Lung (tissue), 12 donors: ENCODE data around the gene B3GLCT. TPM values are rescaled to one million over a fixed set of nuclear protein-coding genes. Genes with fewer than 3 reads are reported as not detected.
"Not testable (repeated sequence)": the region's sequence is repeated elsewhere in the genome, so short reads cannot be mapped to it uniquely, and the experiment has no call there.

Experiments used
- ATAC-seq: fragments of 200-7000 bp; cut with Tn5 transposase; one replicate; pipeline ENCODE4 v1.9.1; 2020; ENCODE audit warnings: moderate number of reproducible peaks; ENCODE audit not compliant: insufficient read depth, low FRiP score
- DNase-seq, 3 donors: peaks; one replicate each; pipeline ENCODE4 v3.0.0-alpha.2; 2013 to 2017
- H3K27ac ChIP-seq, 2 donors: one replicate each; pipeline ENCODE4 v1.5.1; 2013; ENCODE audit warnings: mild to moderate bottlenecking in 2 of 2, moderate library complexity in 2 of 2, control low read depth in 1 of 2, inconsistent platforms in 1 of 2, low read depth in 1 of 2, low read length in 1 of 2
- H3K27me3 ChIP-seq, 3 donors: one replicate each; pipeline ENCODE4 v1.5.1; 2013; ENCODE audit warnings: low read length in 2 of 3; ENCODE audit not compliant: control insufficient read depth in 3 of 3, insufficient read depth in 3 of 3
- H3K36me3 ChIP-seq, 4 donors: one replicate each; pipeline ENCODE4 v1.5.1; 2013; ENCODE audit warnings: low read length in 4 of 4, mild to moderate bottlenecking in 1 of 4, moderate library complexity in 1 of 4; ENCODE audit not compliant: control insufficient read depth in 4 of 4, insufficient read depth in 4 of 4
- H3K4me1 ChIP-seq, 5 donors: one replicate each; pipeline ENCODE4 v1.5.1; 2013; ENCODE audit warnings: low read length in 5 of 5, mild to moderate bottlenecking in 2 of 5, moderate library complexity in 1 of 5; ENCODE audit not compliant: control insufficient read depth in 5 of 5, insufficient read depth in 5 of 5
- H3K4me3 ChIP-seq: one replicate; pipeline ENCODE4 v1.5.1; 2013; ENCODE audit warnings: mild to moderate bottlenecking, control low read depth, moderate library complexity
- H3K9ac ChIP-seq, 2 donors: one replicate each; pipeline ENCODE4 v1.5.1; 2013; ENCODE audit warnings: low read length in 2 of 2, control low read depth in 1 of 2; ENCODE audit not compliant: insufficient read depth in 1 of 2
- H3K9me3 ChIP-seq, 4 donors: one replicate each; pipeline ENCODE4 v1.5.1; 2013; ENCODE audit warnings: low read length in 3 of 4, mild to moderate bottlenecking in 1 of 4, moderate library complexity in 1 of 4; ENCODE audit not compliant: control insufficient read depth in 4 of 4, insufficient read depth in 3 of 4
- WGBS, 2 donors: extraction: QIAGEN DNeasy Blood & Tissue Kit; methylation state at CpG; one replicate each; pipeline ENCODE4 v1.1.7; 2013; 5-methylcytosine and 5-hydroxymethylcytosine counted together
- polyA plus RNA-seq, 2 donors: library from polyadenylated mRNA; stranded (reverse); fragments of 200-250 nt; gene quantifications; one replicate each; pipeline ENCODE4 v1.2.1, GENCODE V29; 2013
- total RNA-seq, 2 donors: library from RNA; depleted of rRNA in 1 of 2; stranded (reverse); fragments of >200 nt in 1 of 2; gene quantifications; one replicate each; pipeline ENCODE4 v1.2.1, GENCODE V29; 2014 to 2021
- TF ChIP-seq, protein P1 (sequence below): IDR thresholded peaks from 2 replicates; pipeline ENCODE4 v1.5.1; 2012; ENCODE audit warnings: mild to moderate bottlenecking; ENCODE audit errors: control extremely low read depth, extremely low read depth
- donor health status: control.
- donor health status: control.
- donor health status: Bipolar disorder and iron deficiency.
- donor health status: healthy.
- donor health status: DM: yes; HTN: yes; CAD: no.

The B3GLCT gene
- total and polyA plus RNA-seq, 4 donors: 2.4 to 13.7 (median 3.1) TPM

DNA sequence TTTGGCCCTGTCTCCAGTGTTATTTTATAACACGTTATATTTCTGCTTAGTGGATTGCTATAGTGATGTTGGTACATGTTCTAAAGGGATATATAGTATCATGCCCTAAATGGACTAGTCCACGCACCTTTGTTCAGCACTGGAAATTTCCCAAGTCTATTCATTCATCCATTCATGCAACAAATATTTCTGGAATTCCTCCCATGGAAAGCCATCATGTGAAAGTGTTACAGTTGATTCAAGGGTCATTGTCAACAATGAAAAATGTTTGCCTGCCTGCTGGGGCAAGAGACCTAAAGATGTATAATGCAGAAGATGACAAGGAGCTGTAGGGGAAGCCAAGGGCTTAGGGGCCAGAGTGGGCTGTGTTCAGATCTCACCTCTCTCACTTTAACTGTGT lies 27.2 kb upstream of the B3GLCT start:
- Histone ChIP-seq H3K4me1 (no peaks in the 10 kb centered on the region), H3K4me3 (no peak overlapping the region), H3K9ac (no peak overlapping the region), H3K27ac (no peak overlapping the region), H3K27me3 (no peaks in the 10 kb centered on the region), H3K9me3 (no peaks in the 10 kb centered on the region), H3K36me3 (no peaks in the 10 kb centered on the region)
- 74 to 88% methylated on average over 2 of the region's 2 CpGs for WGBS, 2 donors
- ATAC-seq: no peak
- no peak for DNase-seq
- TF ChIP-seq, protein P1, sequence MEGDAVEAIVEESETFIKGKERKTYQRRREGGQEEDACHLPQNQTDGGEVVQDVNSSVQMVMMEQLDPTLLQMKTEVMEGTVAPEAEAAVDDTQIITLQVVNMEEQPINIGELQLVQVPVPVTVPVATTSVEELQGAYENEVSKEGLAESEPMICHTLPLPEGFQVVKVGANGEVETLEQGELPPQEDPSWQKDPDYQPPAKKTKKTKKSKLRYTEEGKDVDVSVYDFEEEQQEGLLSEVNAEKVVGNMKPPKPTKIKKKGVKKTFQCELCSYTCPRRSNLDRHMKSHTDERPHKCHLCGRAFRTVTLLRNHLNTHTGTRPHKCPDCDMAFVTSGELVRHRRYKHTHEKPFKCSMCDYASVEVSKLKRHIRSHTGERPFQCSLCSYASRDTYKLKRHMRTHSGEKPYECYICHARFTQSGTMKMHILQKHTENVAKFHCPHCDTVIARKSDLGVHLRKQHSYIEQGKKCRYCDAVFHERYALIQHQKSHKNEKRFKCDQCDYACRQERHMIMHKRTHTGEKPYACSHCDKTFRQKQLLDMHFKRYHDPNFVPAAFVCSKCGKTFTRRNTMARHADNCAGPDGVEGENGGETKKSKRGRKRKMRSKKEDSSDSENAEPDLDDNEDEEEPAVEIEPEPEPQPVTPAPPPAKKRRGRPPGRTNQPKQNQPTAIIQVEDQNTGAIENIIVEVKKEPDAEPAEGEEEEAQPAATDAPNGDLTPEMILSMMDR: no peak

DNA sequence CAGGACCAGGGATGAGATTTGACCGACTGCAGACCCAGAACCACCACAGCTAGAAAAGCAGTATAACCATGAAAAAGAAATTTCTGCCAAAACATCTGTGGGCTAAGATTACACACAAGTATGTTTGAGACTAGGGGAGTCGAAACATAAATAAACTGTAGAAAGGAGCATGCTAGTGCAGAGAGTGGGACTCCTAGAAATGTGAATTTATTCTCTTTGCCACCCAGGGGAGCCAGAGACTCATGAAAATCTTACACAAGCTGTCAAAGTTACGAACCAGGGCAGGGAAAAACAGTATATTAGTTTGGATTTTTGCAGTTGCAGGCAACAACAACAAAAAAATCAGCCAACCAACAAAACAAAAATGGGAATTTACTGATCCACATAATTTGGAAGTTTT lies 25.8 kb upstream of the B3GLCT start:
- Histone ChIP-seq H3K27me3 (no peaks in the 10 kb centered on the region), H3K36me3 (no peaks in the 10 kb centered on the region), H3K9ac (no peak overlapping the region), H3K4me1 (no peaks in the 10 kb centered on the region), H3K27ac (no peak overlapping the region), H3K4me3 (no peak overlapping the region), H3K9me3 (no peaks in the 10 kb centered on the region)
- DNase-seq (peak in 2 of 3 donors; percentile 31 to 36), ATAC-seq (no peak)
- TF ChIP-seq, protein P1: no peak
- 73 to 84% methylated on average over 3 of the region's 3 CpGs for WGBS, 2 donors

DNA sequence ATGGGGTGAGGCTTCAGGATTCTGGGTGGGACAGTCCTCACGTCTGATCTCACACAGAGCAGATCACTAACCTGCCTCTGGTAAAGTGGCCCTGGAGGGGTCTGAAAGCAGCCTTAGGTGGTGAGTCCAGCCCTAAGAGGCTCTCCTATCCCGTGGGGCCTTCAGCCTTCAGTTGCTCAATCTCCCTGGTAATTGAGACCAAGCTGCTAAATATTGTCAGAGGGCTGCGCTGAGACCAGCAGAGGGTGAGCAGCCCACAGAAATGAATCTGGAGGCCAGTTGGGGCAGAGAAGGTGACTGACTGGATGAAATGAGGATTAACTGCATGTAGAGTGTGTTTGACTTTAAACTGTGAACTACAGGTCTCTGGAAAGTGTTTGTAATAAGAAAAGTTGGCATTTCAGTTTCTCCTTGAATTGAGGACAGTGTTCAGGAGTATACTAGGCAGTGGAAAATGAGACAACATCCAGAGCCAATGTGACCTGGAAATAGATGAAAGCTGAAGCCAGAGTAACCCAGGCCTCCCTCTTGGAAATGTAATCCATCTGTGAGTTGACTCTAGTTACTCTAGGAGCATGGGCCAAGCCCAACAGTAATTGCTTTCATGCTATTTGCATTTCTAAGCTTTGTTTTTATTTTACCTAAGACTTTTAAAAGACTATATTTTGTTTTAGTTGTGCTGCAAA lies 23.8 kb upstream of the B3GLCT start:
- Histone ChIP-seq H3K27ac (no peak overlapping the region), H3K4me1 (no peaks in the 10 kb centered on the region), H3K9ac (no peak overlapping the region), H3K4me3 (no peak overlapping the region), H3K9me3 (no peaks in the 10 kb centered on the region), H3K36me3 (no peaks in the 10 kb centered on the region), H3K27me3 (no peaks in the 10 kb centered on the region)
- ATAC-seq (no peak), DNase-seq (no peak)
- TF ChIP-seq, protein P1: no peak
- 78 to 93% methylated on average over 3 of the region's 3 CpGs for whole genome bisulfite sequencing, 2 donors

DNA sequence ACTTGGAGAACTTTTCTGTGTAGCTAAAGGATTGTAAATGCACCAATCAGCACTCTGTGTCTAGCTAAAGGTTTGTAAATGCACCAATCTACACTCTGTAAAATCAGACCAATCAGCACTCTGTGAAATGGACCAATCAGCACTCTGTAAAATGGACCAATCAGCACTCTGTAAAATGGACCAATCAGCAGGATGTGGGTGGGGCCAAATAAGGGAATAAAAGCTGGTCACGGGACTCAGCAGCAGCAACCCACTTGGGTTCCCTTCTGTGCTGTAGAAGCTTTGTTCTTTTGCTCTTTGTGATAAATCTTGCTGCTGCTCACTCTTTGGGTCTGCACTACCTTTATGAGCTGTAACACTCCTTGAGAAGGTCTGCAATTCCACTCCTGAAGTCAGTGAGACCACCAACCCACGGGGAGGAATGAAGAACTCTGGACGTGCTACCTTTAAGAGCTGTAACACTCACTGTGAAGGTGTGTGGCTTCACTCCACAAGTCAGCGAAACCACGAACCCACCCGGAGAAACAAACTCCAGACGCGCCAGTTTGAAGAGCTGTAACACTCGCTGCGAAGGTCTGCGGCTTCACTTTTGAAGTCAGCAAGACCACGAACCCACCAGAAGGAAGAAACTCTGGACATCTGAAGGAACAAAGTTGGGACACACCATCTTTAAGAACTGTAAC lies 21.8 kb upstream of the B3GLCT start:
- not testable (repeated sequence) for DNase-seq

More for the DNA sequence above, 21.8 kb upstream of the B3GLCT start:
- H3K27me3 ChIP-seq, ATAC-seq, H3K4me3 ChIP-seq, H3K36me3 ChIP-seq, H3K4me1 ChIP-seq, H3K9ac ChIP-seq, H3K9me3 ChIP-seq, H3K27ac ChIP-seq: not testable (repeated sequence)
- 88 to 93% methylated on average over 12 of the region's 12 CpGs for WGBS, 2 donors
